HEK293 (cell line): ENCODE data around the gene SFN.

Experiments used
- CTCF ChIA-PET: fragments of 350-600 bp; formaldehyde crosslinking; extraction: SDS; loops from one replicate; lab custom pipeline; 2021; ENCODE audit warnings: antibody characterized with exemption; lab: Yijun Ruan, JAX
- POLR2A ChIA-PET: fragments of 300-600 bp; formaldehyde crosslinking; extraction: SDS; loops from one replicate; lab custom pipeline; 2020; ENCODE audit warnings: antibody characterized with exemption, inconsistent platforms; lab: Yijun Ruan, JAX
- H3K27ac ChIP-seq: fragments of 200-500 bp; sonication (Bioruptor generic); 2 replicates; pipeline ENCODE4 v1.5.1; 2014; ENCODE audit warnings: low read depth, low read length, control low read depth, inconsistent platforms; ENCODE audit errors: extremely low read depth
- H3K36me3 ChIP-seq, 2 experiments: fragments of 200-500 bp in 1 of 2; sonication (Bioruptor generic) in 1 of 2; 1 replicate in 1 of 2; 2 replicates in 1 of 2; pipeline ENCODE4 v1.5.1; 2014 to 2017; ENCODE audit warnings: inconsistent platforms in 2 of 2, low read length in 2 of 2; ENCODE audit not compliant: control insufficient read depth in 2 of 2, insufficient read depth in 1 of 2
- H3K4me1 ChIP-seq: fragments of 200-500 bp; sonication (Bioruptor generic); 2 replicates; pipeline ENCODE4 v1.5.1; 2014; ENCODE audit warnings: mild to moderate bottlenecking, low read length, inconsistent platforms; ENCODE audit not compliant: control insufficient read depth, insufficient read depth
- H3K4me3 ChIP-seq: 2 replicates; pipeline ENCODE4 v1.5.1; 2011; ENCODE audit warnings: low read depth, mild to moderate bottlenecking, control low read depth, low read length, moderate library complexity
- H3K9me3 ChIP-seq: fragments of 200-500 bp; sonication (Bioruptor generic); 2 replicates; pipeline ENCODE4 v1.5.1; 2014; ENCODE audit warnings: low read depth, low read length, inconsistent platforms; ENCODE audit not compliant: control insufficient read depth, insufficient read depth
- CTCF ChIP-seq: fragments of 450-650 bp; formaldehyde crosslinking; IDR thresholded peaks from 2 replicates; pipeline ENCODE4 v1.5.1; 2016; ENCODE audit warnings: missing biosample characterization, missing genetic modification characterization
- FEZF1 ChIP-seq: fragments of 450-650 bp; formaldehyde crosslinking; IDR thresholded peaks from 2 replicates; pipeline ENCODE4 v1.5.1; 2016; ENCODE audit warnings: missing biosample characterization, missing genetic modification characterization
- PBX3 ChIP-seq: sonication (generic); formaldehyde crosslinking; IDR thresholded peaks from 2 replicates; pipeline ENCODE4 v1.8.1; 2022; ENCODE audit warnings: mild to moderate bottlenecking, moderate library complexity, missing genetic modification reagents
- SP3 ChIP-seq: fragments of 450-650 bp; formaldehyde crosslinking; IDR thresholded peaks from 2 replicates; pipeline ENCODE4 v1.5.1; 2016; ENCODE audit warnings: missing biosample characterization, missing genetic modification characterization
- TRIM28 ChIP-seq: IDR thresholded peaks from 2 replicates; pipeline ENCODE4 v1.6.1; 2011; ENCODE audit warnings: low read length, control low read depth, borderline replicate concordance
- ZBTB1 ChIP-seq: fragments of 450-650 bp; formaldehyde crosslinking; IDR thresholded peaks from 2 replicates; pipeline ENCODE4 v1.5.1; 2016; ENCODE audit warnings: missing biosample characterization, missing genetic modification characterization
- ZBTB20 ChIP-seq: fragments of 450-650 bp; formaldehyde crosslinking; IDR thresholded peaks from 2 replicates; pipeline ENCODE4 v1.5.1; 2016; ENCODE audit warnings: missing biosample characterization, missing genetic modification characterization
- ZBTB6 ChIP-seq: fragments of 450-650 bp; formaldehyde crosslinking; IDR thresholded peaks from 2 replicates; pipeline ENCODE4 v1.5.1; 2017; ENCODE audit warnings: missing biosample characterization, missing genetic modification characterization
- ZNF114 ChIP-seq: fragments of 450-650 bp; formaldehyde crosslinking; IDR thresholded peaks from 2 replicates; pipeline ENCODE4 v1.5.0; 2017; ENCODE audit warnings: missing biosample characterization, missing genetic modification characterization
- ZNF121 ChIP-seq: fragments of 450-650 bp; formaldehyde crosslinking; IDR thresholded peaks from 2 replicates; pipeline ENCODE4 v1.5.1; 2016; ENCODE audit warnings: missing biosample characterization, missing genetic modification characterization
- ZNF146 ChIP-seq: fragments of 450-650 bp; formaldehyde crosslinking; IDR thresholded peaks from 2 replicates; pipeline ENCODE4 v1.5.1; 2016; ENCODE audit warnings: missing biosample characterization, missing genetic modification characterization
- ZNF221 ChIP-seq: fragments of 450-650 bp; formaldehyde crosslinking; IDR thresholded peaks from 2 replicates; pipeline ENCODE4 v1.5.1; 2017; ENCODE audit warnings: missing biosample characterization, missing genetic modification characterization, borderline replicate concordance
- ZNF24 ChIP-seq: fragments of 450-650 bp; formaldehyde crosslinking; IDR thresholded peaks from 2 replicates; pipeline ENCODE4 v1.5.1; 2016; ENCODE audit warnings: missing biosample characterization, missing genetic modification characterization
- ZNF248 ChIP-seq: fragments of 450-650 bp; formaldehyde crosslinking; IDR thresholded peaks from 2 replicates; pipeline ENCODE4 v1.5.1; 2017; ENCODE audit warnings: missing biosample characterization, missing genetic modification characterization
- ZNF26 ChIP-seq: fragments of 450-650 bp; formaldehyde crosslinking; IDR thresholded peaks from 2 replicates; pipeline ENCODE4 v1.5.1; 2016; ENCODE audit warnings: missing biosample characterization, missing genetic modification characterization
- ZNF366 ChIP-seq: fragments of 450-650 bp; formaldehyde crosslinking; conservative IDR thresholded peaks from 2 replicates; pipeline ENCODE4 v1.5.1; 2016; ENCODE audit warnings: missing biosample characterization, missing genetic modification characterization
- ZNF473 ChIP-seq: fragments of 450-650 bp; formaldehyde crosslinking; IDR thresholded peaks from 2 replicates; pipeline ENCODE4 v1.5.1; 2017; ENCODE audit warnings: missing biosample characterization, missing genetic modification characterization
- ZNF48 ChIP-seq: fragments of 450-650 bp; formaldehyde crosslinking; IDR thresholded peaks from 2 replicates; pipeline ENCODE4 v1.5.1; 2016; ENCODE audit warnings: missing biosample characterization, missing genetic modification characterization
- ZNF530 ChIP-seq: fragments of 450-650 bp; formaldehyde crosslinking; IDR thresholded peaks from 2 replicates; pipeline ENCODE4 v1.5.1; 2016; ENCODE audit warnings: low read depth, missing biosample characterization, missing genetic modification characterization
- ZNF596 ChIP-seq: fragments of 450-650 bp; IDR thresholded peaks from 2 replicates; pipeline ENCODE4 v1.5.0; 2018; ENCODE audit warnings: missing biosample characterization, mild to moderate bottlenecking, missing genetic modification characterization, moderate library complexity
- ZNF600 ChIP-seq: fragments of 450-650 bp; formaldehyde crosslinking; IDR thresholded peaks from 2 replicates; pipeline ENCODE4 v1.5.1; 2016; ENCODE audit warnings: missing biosample characterization, missing genetic modification characterization
- ZNF624 ChIP-seq: fragments of 450-650 bp; formaldehyde crosslinking; IDR thresholded peaks from 2 replicates; pipeline ENCODE4 v1.5.1; 2017; ENCODE audit warnings: missing biosample characterization, missing genetic modification characterization
- ZNF791 ChIP-seq: fragments of 450-650 bp; formaldehyde crosslinking; IDR thresholded peaks from 2 replicates; pipeline ENCODE4 v1.5.1; 2016; ENCODE audit warnings: missing biosample characterization, missing genetic modification characterization
- ZSCAN16 ChIP-seq: fragments of 450-650 bp; formaldehyde crosslinking; IDR thresholded peaks from 2 replicates; pipeline ENCODE4 v1.5.1; 2016; ENCODE audit warnings: missing biosample characterization, missing genetic modification characterization

The SFN gene

GRCh38 chr1:26911399-26912146 is 48.6 kb downstream of the SFN start:
- TF ChIP-seq CTCF (no peak), ZNF248 (tag by site-specific recombination) (no peak), FEZF1 (tag by site-specific recombination) (no peak), ZNF366 (tag by site-specific recombination) (no peak), TRIM28 (no peak), ZNF596 (tag by site-specific recombination) (no peak), ZNF221 (tag by site-specific recombination) (no peak), ZBTB1 (tag by site-specific recombination) (no peak), ZNF791 (tag by site-specific recombination) (no peak)
- H3K27ac ChIP-seq = no peak overlapping the region
- no peaks in the 10 kb centered on the region for H3K36me3 ChIP-seq
- H3K4me3 ChIP-seq = no peak overlapping the region
- no peaks in the 10 kb centered on the region for H3K9me3 ChIP-seq
- POLR2A ChIA-PET = no interaction called here
- CTCF ChIA-PET = no interaction called here
- peaks cover 8% of the 10 kb centered on the region for H3K4me1 ChIP-seq

- no peaks in the 10 kb centered on the region for H3K36me3 ChIP-seq
- H3K27ac ChIP-seq = no peak overlapping the region
- ChIA-PET POLR2A (interaction anchor here (0.6 kb wide), 1 partner anchor 12 kb away, joined by 3 read pairs; the partner anchor contains the start of gene GPATCH3), CTCF (interaction anchor here (0.5 to 0.8 kb wide), 2 partner anchors 55 to 125 kb away, joined by 3 to 5 read pairs; no protein-coding TSS in a partner anchor)
- H3K4me1 ChIP-seq = peaks cover 8% of the 10 kb centered on the region
- TF ChIP-seq ZNF26 (no peak), ZNF530 (tag by site-specific recombination) (no peak), ZNF600 (no peak), ZNF473 (tag by site-specific recombination) (no peak), PBX3 (CRISPR knock-in tag) (no peak), ZNF146 (tag by site-specific recombination) (no peak), ZBTB1 (tag by site-specific recombination) (no peak), ZSCAN16 (tag by site-specific recombination) (no peak), ZNF48 (tag by site-specific recombination) (no peak), ZNF624 (tag by site-specific recombination) (no peak), SP3 (no peak), ZBTB20 (tag by site-specific recombination) (no peak), ZNF24 (no peak), ZNF121 (tag by site-specific recombination) (no peak), ZNF114 (tag by site-specific recombination) (no peak), ZBTB6 (no peak)
- no peak overlapping the region for H3K4me3 ChIP-seq
- H3K9me3 ChIP-seq = no peaks in the 10 kb centered on the region
Measured at GRCh38 chr1:26912147-26912490, 49.2 kb downstream of the SFN start.
